Smooth muscle cell (in vitro differentiated cells): ENCODE data around the gene STC2. TPM values are rescaled to one million over a fixed set of nuclear protein-coding genes. Genes with fewer than 3 reads are reported as not detected.

Experiments
- DNase-seq: peaks from one replicate; lab custom pipeline; 2025; ENCODE audit not compliant: unreplicated experiment; lab: John Stamatoyannopoulos, UW
- H2AFZ ChIP-seq: fragments of 200-600 bp; sonication (generic); 2 replicates; pipeline ENCODE4 v1.6.0; 2016; ENCODE audit warnings: antibody characterized with exemption, low read depth, mild to moderate bottlenecking
- H3F3A ChIP-seq: fragments of 200-600 bp; sonication (generic); 2 replicates; pipeline ENCODE4 v1.6.0; 2017; ENCODE audit warnings: antibody characterized with exemption, low read depth
- H3K27ac ChIP-seq: fragments of 200-600 bp; sonication (generic); 2 replicates; pipeline ENCODE4 v1.5.1; 2016; ENCODE audit warnings: low read depth, mild to moderate bottlenecking
- H3K27me3 ChIP-seq: fragments of 200-600 bp; sonication (generic); 2 replicates; pipeline ENCODE4 v1.6.1; 2016; ENCODE audit warnings: low read depth, mild to moderate bottlenecking
- H3K36me3 ChIP-seq: fragments of 200-600 bp; sonication (generic); 2 replicates; pipeline ENCODE4 v1.5.1; 2016; ENCODE audit warnings: low read depth
- H3K4me1 ChIP-seq: fragments of 200-600 bp; sonication (generic); 2 replicates; pipeline ENCODE4 v1.5.1; 2016; ENCODE audit warnings: low read depth
- H3K4me2 ChIP-seq: fragments of 200-600 bp; sonication (generic); 2 replicates; pipeline ENCODE4 v1.6.0; 2016; ENCODE audit warnings: mild to moderate bottlenecking
- H3K4me3 ChIP-seq: fragments of 200-600 bp; sonication (generic); 2 replicates; pipeline ENCODE4 v1.5.1; 2016; ENCODE audit warnings: mild to moderate bottlenecking
- H3K79me2 ChIP-seq: fragments of 200-600 bp; sonication (generic); 2 replicates; pipeline ENCODE4 v1.6.0; 2016; ENCODE audit warnings: low read depth, mild to moderate bottlenecking
- H3K9ac ChIP-seq: fragments of 200-600 bp; sonication (generic); 2 replicates; pipeline ENCODE4 v1.6.0; 2016; ENCODE audit warnings: low read depth
- H3K9me3 ChIP-seq: fragments of 200-600 bp; sonication (generic); replicated peaks from 2 replicates; pipeline ENCODE4 v1.5.1; 2016; ENCODE audit warnings: low read depth
- H4K20me1 ChIP-seq: fragments of 200-600 bp; sonication (generic); 2 replicates; pipeline ENCODE4 v1.6.0; 2016; ENCODE audit warnings: low read depth
- WGBS: methylation state at CpG from one replicate; pipeline ENCODE4 v1.1.7; 2016; ENCODE audit warnings: low lambda C conversion rate; 5-methylcytosine and 5-hydroxymethylcytosine counted together
- polyA plus RNA-seq: library from polyadenylated mRNA; unstranded; fragments of >200 nt; fragmentation: Nextera tagmentation; extraction: Ambion mirVana; gene quantifications from 2 replicates; pipeline ENCODE4 v1.2.1, GENCODE V29; 2016
- total RNA-seq: library from RNA; depleted of rRNA; stranded (reverse); fragments of >200 nt; gene quantifications from 2 replicates; pipeline ENCODE4 v1.2.3, GENCODE V29; 2014
- TF ChIP-seq, protein P1 (sequence below): fragments of 200-600 bp; sonication (generic); IDR thresholded peaks from 2 replicates; pipeline ENCODE4 v1.5.1; 2017; ENCODE audit warnings: borderline replicate concordance, mild to moderate bottlenecking, antibody characterized with exemption; ENCODE audit not compliant: insufficient read depth, poor library complexity, severe bottlenecking

The STC2 gene
- total and polyA plus RNA-seq, 2 experiments from 2014 or later, result 54.3 to 75.4 TPM

GRCh38 chr5:173338380-173339015 lies 10.3 kb upstream of the STC2 start:
- H2AFZ ChIP-seq, result no peak overlapping the region
- TF ChIP-seq, protein P1, sequence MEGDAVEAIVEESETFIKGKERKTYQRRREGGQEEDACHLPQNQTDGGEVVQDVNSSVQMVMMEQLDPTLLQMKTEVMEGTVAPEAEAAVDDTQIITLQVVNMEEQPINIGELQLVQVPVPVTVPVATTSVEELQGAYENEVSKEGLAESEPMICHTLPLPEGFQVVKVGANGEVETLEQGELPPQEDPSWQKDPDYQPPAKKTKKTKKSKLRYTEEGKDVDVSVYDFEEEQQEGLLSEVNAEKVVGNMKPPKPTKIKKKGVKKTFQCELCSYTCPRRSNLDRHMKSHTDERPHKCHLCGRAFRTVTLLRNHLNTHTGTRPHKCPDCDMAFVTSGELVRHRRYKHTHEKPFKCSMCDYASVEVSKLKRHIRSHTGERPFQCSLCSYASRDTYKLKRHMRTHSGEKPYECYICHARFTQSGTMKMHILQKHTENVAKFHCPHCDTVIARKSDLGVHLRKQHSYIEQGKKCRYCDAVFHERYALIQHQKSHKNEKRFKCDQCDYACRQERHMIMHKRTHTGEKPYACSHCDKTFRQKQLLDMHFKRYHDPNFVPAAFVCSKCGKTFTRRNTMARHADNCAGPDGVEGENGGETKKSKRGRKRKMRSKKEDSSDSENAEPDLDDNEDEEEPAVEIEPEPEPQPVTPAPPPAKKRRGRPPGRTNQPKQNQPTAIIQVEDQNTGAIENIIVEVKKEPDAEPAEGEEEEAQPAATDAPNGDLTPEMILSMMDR, result no peak

DNA sequence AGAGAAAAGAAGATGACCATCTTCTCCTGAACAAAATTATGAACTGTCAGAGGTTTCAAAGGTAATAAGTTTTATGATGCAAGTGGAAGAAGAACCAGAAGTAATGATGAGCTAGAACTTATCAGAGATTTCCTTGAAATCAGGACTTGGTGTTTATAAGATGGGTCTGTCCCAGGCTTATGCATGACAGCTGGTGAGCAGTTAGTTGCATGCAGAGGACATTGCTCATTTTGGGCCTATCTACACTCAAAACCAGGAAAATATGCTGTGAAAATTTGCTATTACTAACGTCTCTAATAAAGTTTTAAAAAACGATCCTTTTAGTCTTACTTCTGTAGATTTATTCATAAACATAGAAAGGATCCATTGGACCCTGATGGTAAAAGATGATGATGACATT lies 6.6 kb upstream of the STC2 start:
- Histone ChIP-seq H3K79me2 (no peaks in the 10 kb centered on the region), H3K4me2 (peak overlapping the region; percentile 39), H3K4me3 (no peak overlapping the region), H3K27ac (peak overlapping the region; percentile 68), H4K20me1 (no peaks in the 10 kb centered on the region), H3K9me3 (no peaks in the 10 kb centered on the region), H3K9ac (no peak overlapping the region), H3K4me1 (no peaks in the 10 kb centered on the region), H3K36me3 (no peaks in the 10 kb centered on the region), H3K27me3 (no peaks in the 10 kb centered on the region), H2AFZ (no peak overlapping the region), H3F3A (peaks cover 11% of the 10 kb centered on the region)
- DNase-seq, result no peak
- TF ChIP-seq, protein P1, result no peak
- 70% methylated on average over 2 of the region's 2 CpGs for WGBS

More at GRCh38 chr5:173338380-173339015, 10.3 kb upstream of the STC2 start:
- Histone ChIP-seq H3K27me3 (no peaks in the 10 kb centered on the region), H3K4me2 (no peak overlapping the region), H3K36me3 (no peaks in the 10 kb centered on the region), H3K9ac (no peak overlapping the region), H3K4me3 (no peak overlapping the region), H3K79me2 (no peaks in the 10 kb centered on the region), H3F3A (no peaks in the 10 kb centered on the region), H4K20me1 (no peaks in the 10 kb centered on the region), H3K4me1 (no peaks in the 10 kb centered on the region), H3K27ac (no peak overlapping the region), H3K9me3 (no peaks in the 10 kb centered on the region)
- DNase-seq, result no peak
- 97% methylated on average over 10 of the region's 10 CpGs for WGBS

DNA sequence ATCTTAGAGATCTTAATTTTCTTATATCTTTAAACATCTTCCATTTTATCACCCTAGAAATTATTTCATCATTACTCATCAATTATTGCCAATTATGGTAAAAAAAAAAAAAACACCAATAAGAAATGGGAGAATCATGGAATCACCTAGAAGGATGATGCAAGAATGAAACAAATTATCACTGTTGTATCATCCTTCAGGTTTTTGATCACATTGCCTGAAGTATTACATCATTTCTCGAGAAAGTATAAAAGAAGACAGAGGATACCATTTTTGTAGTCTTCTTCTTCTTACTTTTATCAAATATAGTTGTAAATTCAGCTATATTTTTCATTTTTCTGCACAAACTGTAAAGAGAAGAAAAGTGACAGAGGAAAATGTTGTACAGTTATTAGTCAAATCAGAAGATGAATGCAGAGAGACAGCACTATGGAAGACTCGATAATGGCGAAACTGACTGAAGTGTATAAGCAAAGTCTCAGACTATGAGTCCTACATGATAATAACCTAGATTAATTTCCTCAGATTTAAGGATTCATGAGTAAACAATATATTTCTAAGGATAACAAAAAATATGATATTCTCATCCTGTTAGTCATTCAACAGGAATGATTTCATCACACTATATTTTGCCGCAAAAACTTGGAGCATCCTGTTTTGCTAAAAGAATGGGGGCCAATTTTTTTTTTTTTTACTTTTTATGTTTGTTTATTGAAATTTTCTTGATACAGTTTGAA lies 5.9 kb upstream of the STC2 start:
- Histone ChIP-seq H3K36me3 (no peaks in the 10 kb centered on the region), H4K20me1 (no peaks in the 10 kb centered on the region), H3F3A (peaks cover 11% of the 10 kb centered on the region), H3K4me3 (no peak overlapping the region), H3K4me2 (peak overlapping the region; percentile 39), H3K9me3 (no peaks in the 10 kb centered on the region), H3K27ac (peak overlapping the region; percentile 68), H3K79me2 (no peaks in the 10 kb centered on the region), H3K9ac (no peak overlapping the region), H3K4me1 (no peaks in the 10 kb centered on the region), H2AFZ (peak overlapping the region; percentile 57), H3K27me3 (no peaks in the 10 kb centered on the region)
- TF ChIP-seq, protein P1, result no peak
- 66% methylated on average over 4 of the region's 4 CpGs for WGBS
- no peak for DNase-seq
